Measurements from ENCODE around the gene EPS8L3.

- TF ChIP-seq CTCF (IDR thresholded peaks at IDR 0.05) (no peak), POLR2A (IDR thresholded peaks at IDR 0.05) (no peak)
Observed at GRCh38 chr1:109712321-109712864, 51.3 kb downstream of the EPS8L3 start.

Measured in esophagus squamous epithelium (tissue), 4 donors.